ENCODE measurements around the gene KIF25. TPM values are rescaled to one million over a fixed set of nuclear protein-coding genes. Genes with fewer than 3 reads are reported as not detected.

Gene KIF25
- total RNA-seq, 1 experiment from 2014 or later: not detected

DNA sequence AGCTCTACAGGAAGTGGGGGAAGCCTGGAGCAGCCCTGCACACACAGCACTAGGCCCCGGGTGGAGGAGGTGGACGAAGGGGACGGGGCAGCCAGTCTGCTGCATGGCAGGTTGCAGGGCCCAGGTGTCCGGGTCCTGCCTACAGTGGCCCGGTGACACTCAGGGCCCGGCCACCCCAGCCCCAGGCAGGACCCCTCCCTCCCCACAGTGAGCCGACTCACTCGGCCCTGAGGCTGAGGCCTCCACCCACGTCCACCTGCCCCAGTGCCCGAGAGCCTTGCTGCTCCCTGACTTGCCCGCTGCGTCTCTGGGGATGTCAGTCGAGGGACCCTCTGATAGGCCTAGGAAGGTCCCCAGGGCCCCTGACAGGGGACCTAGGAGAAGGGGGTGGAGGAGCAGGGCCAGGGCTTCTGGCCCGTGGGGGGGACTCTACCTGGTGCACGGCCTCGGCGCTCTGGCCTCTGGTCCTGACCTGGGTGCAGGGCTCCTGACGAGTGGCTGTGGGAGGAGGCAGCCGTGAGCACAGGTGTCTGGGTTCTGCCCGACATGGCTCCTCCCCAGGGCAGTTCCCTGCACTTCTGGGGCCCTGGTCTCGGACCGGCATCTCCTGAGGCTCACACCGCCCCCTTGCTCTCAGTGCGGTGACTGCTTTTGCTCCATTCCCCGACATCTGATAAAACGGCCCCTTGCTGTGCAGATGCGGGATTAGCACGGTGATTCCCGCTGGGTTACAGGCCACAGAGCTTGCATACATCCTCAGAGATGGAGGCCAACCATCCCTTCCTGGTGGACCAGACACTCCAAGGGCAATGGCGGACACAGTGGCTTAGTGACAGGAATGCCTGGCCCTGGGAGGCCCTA lies 61.5 kb downstream of the KIF25 start:
- ChIA-PET POLR2A (ENCODE audit: unreplicated experiment) (no interaction called here), CTCF (no interaction called here)
- no peaks in the 10 kb centered on the region for H3K9me2 ChIP-seq (ENCODE audit: insufficient read depth)
- H3K36me3 ChIP-seq (ENCODE audit: low read depth): no peaks in the 10 kb centered on the region
- H3K79me2 ChIP-seq (ENCODE audit: low read depth): no peaks in the 10 kb centered on the region
- no peaks in the 10 kb centered on the region for H4K20me1 ChIP-seq (ENCODE audit: insufficient read depth)
- H3K9me3 ChIP-seq (ENCODE audit: insufficient read depth, low read depth): no peaks in the 10 kb centered on the region
- H2AFZ ChIP-seq: no peak overlapping the region
- H3F3A ChIP-seq (ENCODE audit: insufficient read depth, low read depth): no peaks in the 10 kb centered on the region
- no peak overlapping the region for H3K4me3 ChIP-seq
- H3K27ac ChIP-seq: no peak overlapping the region
- TF ChIP-seq, protein P1, sequence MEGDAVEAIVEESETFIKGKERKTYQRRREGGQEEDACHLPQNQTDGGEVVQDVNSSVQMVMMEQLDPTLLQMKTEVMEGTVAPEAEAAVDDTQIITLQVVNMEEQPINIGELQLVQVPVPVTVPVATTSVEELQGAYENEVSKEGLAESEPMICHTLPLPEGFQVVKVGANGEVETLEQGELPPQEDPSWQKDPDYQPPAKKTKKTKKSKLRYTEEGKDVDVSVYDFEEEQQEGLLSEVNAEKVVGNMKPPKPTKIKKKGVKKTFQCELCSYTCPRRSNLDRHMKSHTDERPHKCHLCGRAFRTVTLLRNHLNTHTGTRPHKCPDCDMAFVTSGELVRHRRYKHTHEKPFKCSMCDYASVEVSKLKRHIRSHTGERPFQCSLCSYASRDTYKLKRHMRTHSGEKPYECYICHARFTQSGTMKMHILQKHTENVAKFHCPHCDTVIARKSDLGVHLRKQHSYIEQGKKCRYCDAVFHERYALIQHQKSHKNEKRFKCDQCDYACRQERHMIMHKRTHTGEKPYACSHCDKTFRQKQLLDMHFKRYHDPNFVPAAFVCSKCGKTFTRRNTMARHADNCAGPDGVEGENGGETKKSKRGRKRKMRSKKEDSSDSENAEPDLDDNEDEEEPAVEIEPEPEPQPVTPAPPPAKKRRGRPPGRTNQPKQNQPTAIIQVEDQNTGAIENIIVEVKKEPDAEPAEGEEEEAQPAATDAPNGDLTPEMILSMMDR (conservative IDR thresholded peaks at IDR 0.05): no peak
- no peak for TF ChIP-seq EZH2 (IDR thresholded peaks at IDR 0.05; ENCODE audit: low read depth)
- no peak overlapping the region for H3K4me2 ChIP-seq
- no peaks in the 10 kb centered on the region for H3K4me1 ChIP-seq (replicated peaks; ENCODE audit: insufficient read depth)
- H3K27me3 ChIP-seq (ENCODE audit: insufficient read depth, low read depth): peaks cover 45% of the 10 kb centered on the region
- no peak for DNase-seq
- intact Hi-C loops (cut with micrococcal nuclease; ENCODE audit: unreplicated experiment): no loop called here
- BruUV-seq (replicated peaks): no TSS peak

DNA sequence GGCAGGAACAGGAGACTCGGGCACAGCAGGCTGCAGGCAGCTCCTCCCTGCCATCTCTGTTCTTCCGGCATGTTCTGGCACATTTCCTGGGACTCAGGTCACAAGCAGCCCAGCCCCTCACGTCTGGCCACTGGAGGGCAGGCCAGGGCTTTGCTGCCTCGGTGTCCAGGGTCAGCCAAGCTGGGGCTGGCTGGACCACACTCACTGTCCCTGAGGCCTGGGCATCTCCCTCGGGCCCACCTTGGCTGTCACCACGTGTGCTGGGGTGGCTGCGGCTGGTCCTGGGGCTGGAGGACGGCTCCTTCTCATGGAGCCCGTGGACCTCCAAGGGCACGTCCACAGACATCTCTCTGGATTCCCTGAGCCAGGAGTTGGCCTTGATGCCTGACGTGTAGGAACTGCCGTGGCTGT lies 63.1 kb downstream of the KIF25 start:
- peaks cover 47% of the 10 kb centered on the region for H3K27me3 ChIP-seq (ENCODE audit: insufficient read depth, low read depth)
- H3K4me2 ChIP-seq: no peak overlapping the region
- H3K27ac ChIP-seq: no peak overlapping the region
- no peaks in the 10 kb centered on the region for H3K79me2 ChIP-seq (ENCODE audit: low read depth)
- H3K9me2 ChIP-seq (ENCODE audit: insufficient read depth): no peaks in the 10 kb centered on the region
- no peaks in the 10 kb centered on the region for H3K4me1 ChIP-seq (replicated peaks; ENCODE audit: insufficient read depth)
- H3K9me3 ChIP-seq (ENCODE audit: insufficient read depth, low read depth): no peaks in the 10 kb centered on the region
- peak in 1 of 2 experiments; percentile 8 for DNase-seq
- no peak overlapping the region for H3K4me3 ChIP-seq
- no peaks in the 10 kb centered on the region for H3K36me3 ChIP-seq (ENCODE audit: low read depth)
- no peaks in the 10 kb centered on the region for H4K20me1 ChIP-seq (ENCODE audit: insufficient read depth)
- ChIA-PET CTCF (no interaction called here), POLR2A (ENCODE audit: unreplicated experiment) (no interaction called here)
- TF ChIP-seq, protein P1 (conservative IDR thresholded peaks at IDR 0.05): peak; percentile 47; the same call in 1 of the 2 replicates
- no peak for TF ChIP-seq EZH2 (IDR thresholded peaks at IDR 0.05; ENCODE audit: low read depth)
- H3F3A ChIP-seq (ENCODE audit: insufficient read depth, low read depth): no peaks in the 10 kb centered on the region
- no TSS peak for BruUV-seq (replicated peaks)
- H2AFZ ChIP-seq: no peak overlapping the region
- intact Hi-C loops (cut with micrococcal nuclease; ENCODE audit: unreplicated experiment): no loop called here

DNA sequence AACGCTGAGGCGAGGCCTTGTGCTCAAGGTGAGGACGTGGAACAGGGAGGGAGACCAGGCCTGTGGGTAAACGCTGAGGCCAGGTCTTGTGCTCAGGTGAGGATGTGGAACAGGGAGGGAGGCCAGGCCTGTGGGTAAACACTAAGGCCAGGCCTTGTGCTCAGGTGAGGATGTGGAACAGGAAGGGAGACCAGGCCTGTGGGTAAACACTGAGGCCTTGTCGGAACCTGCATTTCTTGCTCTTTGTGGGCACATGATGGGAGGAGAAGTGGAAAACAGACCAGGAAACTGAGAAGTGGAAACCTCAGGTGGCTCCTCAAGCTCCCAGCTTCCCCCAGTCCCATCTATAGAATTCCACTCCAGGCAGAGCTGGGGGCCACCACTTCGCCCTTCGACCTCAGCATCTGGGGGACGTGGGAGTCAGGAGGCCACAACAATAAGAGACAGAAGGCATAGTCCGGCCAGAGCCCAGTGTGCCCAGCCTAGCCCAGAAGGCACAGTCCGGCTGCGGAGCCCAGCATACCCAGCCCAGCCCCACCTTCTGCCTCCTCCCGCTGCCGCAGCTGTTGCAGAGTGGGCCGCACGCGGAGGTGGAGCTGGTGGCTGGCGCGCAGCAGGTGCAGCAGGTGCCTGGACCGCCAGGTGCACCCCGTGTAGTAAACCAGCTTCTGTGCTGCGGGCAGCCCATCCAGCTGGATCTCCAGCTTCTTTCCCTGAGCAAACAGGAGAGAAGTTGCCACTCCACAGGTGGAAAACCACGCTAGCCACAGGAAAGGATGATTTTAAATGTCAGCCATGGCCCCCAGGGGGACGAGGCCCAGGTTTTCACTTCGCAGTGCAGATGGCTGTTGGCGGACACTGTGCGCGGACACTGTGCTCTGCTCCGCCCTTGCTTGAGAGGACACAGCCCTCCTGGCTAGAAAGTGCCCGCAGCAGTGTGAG lies 64.1 kb downstream of the KIF25 start:
- ChIA-PET POLR2A (ENCODE audit: unreplicated experiment) (no interaction called here), CTCF (no interaction called here)
- no peak for DNase-seq
- no peaks in the 10 kb centered on the region for H3K9me3 ChIP-seq (ENCODE audit: insufficient read depth, low read depth)
- no peaks in the 10 kb centered on the region for H3F3A ChIP-seq (ENCODE audit: insufficient read depth, low read depth)
- H3K9me2 ChIP-seq (ENCODE audit: insufficient read depth): no peaks in the 10 kb centered on the region
- no peaks in the 10 kb centered on the region for H3K4me1 ChIP-seq (replicated peaks; ENCODE audit: insufficient read depth)
- H3K36me3 ChIP-seq (ENCODE audit: low read depth): no peaks in the 10 kb centered on the region
- no peak overlapping the region for H3K27ac ChIP-seq
- BruUV-seq (replicated peaks): no TSS peak
- no peak overlapping the region for H3K4me2 ChIP-seq
- no peak for TF ChIP-seq EZH2 (IDR thresholded peaks at IDR 0.05; ENCODE audit: low read depth)
- TF ChIP-seq, protein P1 (conservative IDR thresholded peaks at IDR 0.05): no peak
- H3K79me2 ChIP-seq (ENCODE audit: low read depth): no peaks in the 10 kb centered on the region
- H2AFZ ChIP-seq: no peak overlapping the region
- H3K27me3 ChIP-seq (ENCODE audit: insufficient read depth, low read depth): peaks cover 48% of the 10 kb centered on the region
- no peaks in the 10 kb centered on the region for H4K20me1 ChIP-seq (ENCODE audit: insufficient read depth)
- intact Hi-C loops (cut with micrococcal nuclease; ENCODE audit: unreplicated experiment): no loop called here
- H3K4me3 ChIP-seq: no peak overlapping the region
